Activated T-cell treated with anti-CD3 and anti-CD28 coated beads, Interleukin-2, amount 50 U/mL, for 24 hours (primary cell): ENCODE results near the gene EMD.
A peak's percentile ranks its signal among the peaks of the same experiment; 100 is the strongest.

Source experiments
- DNase-seq: peaks from one replicate; pipeline ENCODE4 v3.0.0-alpha.2; 2020
- H3K27ac Mint-ChIP-seq: 2 replicates; pipeline ENCODE4 v1.8.0; 2020; ENCODE audit warnings: mild to moderate bottlenecking, mixed read lengths
- H3K27me3 Mint-ChIP-seq: 2 replicates; pipeline ENCODE4 v1.8.0; 2020; ENCODE audit warnings: mixed read lengths
- H3K36me3 Mint-ChIP-seq: 2 replicates; pipeline ENCODE4 v1.8.0; 2020; ENCODE audit warnings: low read depth, mixed read lengths
- H3K4me1 Mint-ChIP-seq: 2 replicates; pipeline ENCODE4 v1.8.0; 2020; ENCODE audit warnings: low read depth, mixed read lengths
- H3K4me3 Mint-ChIP-seq: 2 replicates; pipeline ENCODE4 v1.8.0; 2020; ENCODE audit warnings: mild to moderate bottlenecking, moderate library complexity, mixed read lengths
- H3K9me3 Mint-ChIP-seq: 2 replicates; pipeline ENCODE4 v1.8.0; 2020; ENCODE audit warnings: mixed read lengths

Gene EMD

GRCh38 chrX:154351183-154352011 lies 27.7 kb upstream of the EMD start:
- peaks cover 70% of the 10 kb centered on the region for H3K4me1 Mint-ChIP-seq
- H3K4me3 Mint-ChIP-seq = no peak overlapping the region
- H3K36me3 Mint-ChIP-seq = peaks cover 79% of the 10 kb centered on the region
- H3K9me3 Mint-ChIP-seq = no peaks in the 10 kb centered on the region
- DNase-seq = peak; percentile 46
- peak overlapping the region; percentile 79 for H3K27ac Mint-ChIP-seq
- H3K27me3 Mint-ChIP-seq = no peaks in the 10 kb centered on the region

- Mint-ChIP-seq H3K4me3 (no peak overlapping the region), H3K36me3 (peaks cover 85% of the 10 kb centered on the region), H3K27ac (peak overlapping the region; percentile 79), H3K27me3 (no peaks in the 10 kb centered on the region), H3K9me3 (no peaks in the 10 kb centered on the region), H3K4me1 (peaks cover 71% of the 10 kb centered on the region)
- DNase-seq = no peak
These were observed 27.1 kb upstream of the EMD start for GRCh38 chrX:154352012-154352401.

- H3K4me1 Mint-ChIP-seq = peaks cover 69% of the 10 kb centered on the region
- no peak overlapping the region for H3K4me3 Mint-ChIP-seq
These were observed 26.6 kb upstream of the EMD start for GRCh38 chrX:154352466-154352865.

GRCh38 chrX:154353172-154353843 lies 25.8 kb upstream of the EMD start:
- no peak for DNase-seq
- Mint-ChIP-seq H3K9me3 (no peaks in the 10 kb centered on the region), H3K4me1 (peaks cover 71% of the 10 kb centered on the region), H3K27me3 (no peaks in the 10 kb centered on the region), H3K4me3 (no peak overlapping the region), H3K36me3 (peaks cover 94% of the 10 kb centered on the region), H3K27ac (no peak overlapping the region)

More at GRCh38 chrX:154352466-154352865, 26.6 kb upstream of the EMD start:
- Mint-ChIP-seq H3K36me3 (peaks cover 89% of the 10 kb centered on the region), H3K9me3 (no peaks in the 10 kb centered on the region), H3K27ac (no peak overlapping the region), H3K27me3 (no peaks in the 10 kb centered on the region)
- DNase-seq = no peak

DNA sequence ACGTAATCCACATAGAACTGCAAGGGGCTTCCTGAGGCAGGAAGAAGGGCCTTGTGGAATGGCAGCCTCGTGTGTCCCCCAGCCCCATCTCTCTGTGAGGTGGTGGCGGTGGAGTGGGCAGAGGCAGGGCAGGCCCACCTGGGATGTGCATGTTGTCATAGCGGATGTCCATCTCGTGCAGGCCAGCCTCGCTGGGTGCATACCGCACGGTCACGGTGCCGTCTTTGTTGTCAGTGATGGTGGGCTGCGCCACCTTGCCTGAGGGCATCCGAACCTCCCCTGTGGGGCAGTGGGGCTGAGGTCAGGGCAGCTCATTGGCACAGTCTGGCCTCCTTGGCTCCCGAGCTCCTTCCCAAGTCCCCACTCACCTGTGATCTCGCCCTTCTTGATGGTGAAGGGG lies 25.1 kb upstream of the EMD start:
- Mint-ChIP-seq H3K36me3 (peaks cover 95% of the 10 kb centered on the region), H3K9me3 (no peaks in the 10 kb centered on the region), H3K27me3 (no peaks in the 10 kb centered on the region)

DNA sequence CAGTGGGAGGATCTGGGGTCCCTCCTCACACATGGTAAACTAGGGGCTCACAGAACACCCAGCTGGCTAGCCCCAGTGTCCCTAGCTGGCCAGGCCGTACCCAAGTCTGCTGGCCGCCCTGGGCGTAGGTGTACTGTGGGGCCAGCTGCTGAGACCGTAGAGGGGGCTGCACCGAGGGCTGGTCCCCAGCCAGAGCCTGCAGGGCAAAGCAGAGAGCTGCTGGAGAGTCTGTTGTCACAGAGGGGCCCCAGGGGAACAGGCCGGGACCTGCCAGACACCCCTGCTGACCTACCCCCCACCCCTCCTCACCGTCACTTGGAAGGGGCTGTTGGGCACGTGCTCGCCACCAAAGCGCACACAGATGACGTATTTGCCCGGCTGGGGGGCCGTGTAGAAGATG lies 24.6 kb upstream of the EMD start:
- Mint-ChIP-seq H3K4me1 (peaks cover 72% of the 10 kb centered on the region), H3K36me3 (peaks cover 92% of the 10 kb centered on the region), H3K27me3 (no peaks in the 10 kb centered on the region), H3K27ac (no peak overlapping the region), H3K9me3 (no peaks in the 10 kb centered on the region), H3K4me3 (no peak overlapping the region)
- DNase-seq = no peak

More for the DNA sequence above, 25.1 kb upstream of the EMD start:
- peaks cover 74% of the 10 kb centered on the region for H3K4me1 Mint-ChIP-seq
- H3K27ac Mint-ChIP-seq = no peak overlapping the region
- H3K4me3 Mint-ChIP-seq = no peak overlapping the region
- DNase-seq = no peak

DNA sequence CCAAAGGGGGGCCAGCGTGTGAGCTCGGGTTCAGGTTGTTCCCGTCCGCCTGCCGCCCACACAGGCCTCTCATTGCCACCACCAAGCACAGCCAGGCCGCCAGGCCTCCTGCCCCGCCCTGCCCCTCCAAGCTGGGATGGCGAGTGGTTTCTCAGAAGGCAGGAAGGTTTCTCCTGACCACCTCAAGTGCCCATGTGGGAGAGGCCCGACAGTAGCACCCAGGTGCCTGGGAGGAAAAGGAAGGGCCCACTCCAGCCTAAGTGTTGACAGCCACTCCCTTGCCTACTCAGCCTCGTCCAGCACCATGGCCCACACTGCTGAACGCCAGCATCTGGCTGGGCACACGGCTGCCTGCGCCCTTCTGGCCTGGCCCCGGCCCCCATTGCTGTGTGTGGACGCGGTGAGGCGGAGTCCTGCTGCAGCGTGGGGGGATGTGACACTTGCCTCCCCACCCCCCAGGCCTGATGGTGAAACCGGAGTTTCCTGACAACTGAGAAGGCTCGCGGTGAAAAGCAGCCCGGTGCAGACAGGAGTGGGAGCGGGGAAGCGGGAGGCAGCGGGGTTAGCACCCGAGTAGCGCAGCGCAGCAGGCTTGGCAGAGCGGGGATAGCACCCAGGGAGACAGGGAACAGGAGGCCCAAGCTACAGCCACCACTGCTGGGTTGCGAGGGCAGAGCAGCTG lies 23.9 kb upstream of the EMD start:
- Mint-ChIP-seq H3K27me3 (no peaks in the 10 kb centered on the region), H3K4me3 (no peak overlapping the region), H3K9me3 (no peaks in the 10 kb centered on the region), H3K27ac (peak overlapping the region; percentile 40), H3K36me3 (peaks cover 92% of the 10 kb centered on the region), H3K4me1 (peaks cover 65% of the 10 kb centered on the region)
- no peak for DNase-seq

GRCh38 chrX:154355776-154356140 lies 23.3 kb upstream of the EMD start:
- H3K9me3 Mint-ChIP-seq = no peaks in the 10 kb centered on the region
- peaks cover 90% of the 10 kb centered on the region for H3K36me3 Mint-ChIP-seq
- no peak for DNase-seq
- H3K27me3 Mint-ChIP-seq = no peaks in the 10 kb centered on the region
- no peak overlapping the region for H3K27ac Mint-ChIP-seq
- H3K4me1 Mint-ChIP-seq = peaks cover 62% of the 10 kb centered on the region
- H3K4me3 Mint-ChIP-seq = no peak overlapping the region

GRCh38 chrX:154356596-154356995 lies 22.5 kb upstream of the EMD start:
- H3K27me3 Mint-ChIP-seq = no peaks in the 10 kb centered on the region
- peak overlapping the region; percentile 71 for H3K27ac Mint-ChIP-seq
- H3K4me1 Mint-ChIP-seq = peaks cover 60% of the 10 kb centered on the region

GRCh38 chrX:154357205-154357604 lies 21.9 kb upstream of the EMD start:
- Mint-ChIP-seq H3K4me1 (peaks cover 53% of the 10 kb centered on the region), H3K36me3 (peaks cover 89% of the 10 kb centered on the region), H3K27ac (peak overlapping the region; percentile 68), H3K4me3 (no peak overlapping the region), H3K9me3 (no peaks in the 10 kb centered on the region), H3K27me3 (no peaks in the 10 kb centered on the region)
- DNase-seq = no peak

More at GRCh38 chrX:154356596-154356995, 22.5 kb upstream of the EMD start:
- Mint-ChIP-seq H3K4me3 (no peak overlapping the region), H3K36me3 (peaks cover 89% of the 10 kb centered on the region), H3K9me3 (no peaks in the 10 kb centered on the region)
- no peak for DNase-seq

DNA sequence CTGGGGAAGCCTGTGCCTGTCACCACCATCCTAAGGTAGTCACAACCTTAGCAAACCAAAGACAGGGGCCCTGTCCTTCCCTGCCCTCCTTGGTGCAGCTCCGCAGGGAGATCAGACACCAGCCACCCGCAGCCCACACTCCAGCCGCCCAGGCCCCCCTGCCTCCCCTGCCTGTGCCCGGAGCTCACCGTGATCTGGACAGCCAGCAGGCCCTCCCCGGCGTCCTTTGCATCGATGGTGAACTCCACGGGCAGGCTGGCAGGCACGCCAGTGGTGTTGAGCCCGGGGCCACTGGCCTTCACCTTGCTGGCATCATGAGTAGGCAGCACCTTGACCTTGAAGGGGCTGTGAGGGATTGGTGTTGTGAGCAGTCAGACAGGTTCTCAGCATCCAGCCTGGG lies 21.1 kb upstream of the EMD start:
- Mint-ChIP-seq H3K4me3 (no peak overlapping the region), H3K27ac (no peak overlapping the region), H3K4me1 (peaks cover 51% of the 10 kb centered on the region), H3K27me3 (no peaks in the 10 kb centered on the region), H3K9me3 (no peaks in the 10 kb centered on the region), H3K36me3 (peaks cover 88% of the 10 kb centered on the region)
- DNase-seq = no peak

- no peaks in the 10 kb centered on the region for H3K9me3 Mint-ChIP-seq
- no peaks in the 10 kb centered on the region for H3K27me3 Mint-ChIP-seq
- no peak for DNase-seq
- peaks cover 85% of the 10 kb centered on the region for H3K36me3 Mint-ChIP-seq
- H3K4me1 Mint-ChIP-seq = peaks cover 44% of the 10 kb centered on the region
- peak overlapping the region; percentile 35 for H3K27ac Mint-ChIP-seq
- no peak overlapping the region for H3K4me3 Mint-ChIP-seq
These were observed 20.3 kb upstream of the EMD start for GRCh38 chrX:154358829-154359228.

GRCh38 chrX:154359362-154360154 lies 19.5 kb upstream of the EMD start:
- Mint-ChIP-seq H3K4me1 (peaks cover 39% of the 10 kb centered on the region), H3K27ac (no peak overlapping the region), H3K9me3 (no peaks in the 10 kb centered on the region), H3K4me3 (no peak overlapping the region), H3K36me3 (peaks cover 85% of the 10 kb centered on the region), H3K27me3 (no peaks in the 10 kb centered on the region)
- DNase-seq = no peak

DNA sequence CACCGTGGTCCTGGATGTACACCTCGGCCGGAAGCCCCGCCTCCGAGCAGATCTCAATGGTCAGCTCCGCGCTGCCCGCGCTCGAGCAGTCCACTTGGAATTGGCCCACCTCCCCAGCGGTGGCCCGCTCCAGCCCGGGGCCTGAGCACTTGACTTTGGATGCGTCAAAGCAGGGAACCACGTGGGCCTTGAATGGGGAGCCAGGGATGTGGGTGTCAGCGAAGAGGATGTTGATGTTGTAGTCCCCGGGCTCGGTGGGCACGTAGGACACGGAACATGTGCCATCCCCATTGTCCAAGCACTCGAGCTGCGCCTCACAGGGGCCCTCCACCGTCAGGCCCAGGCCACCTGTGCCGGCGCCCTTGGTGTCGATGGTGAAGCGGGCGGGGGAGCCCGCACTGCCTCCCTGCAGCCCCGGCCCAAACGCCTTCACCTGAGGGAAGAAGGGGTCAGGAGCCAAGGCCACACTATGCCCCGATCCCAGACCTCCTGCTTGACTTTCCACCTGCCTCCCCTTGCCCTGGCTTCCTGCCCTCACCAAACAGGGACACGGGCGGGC lies 18.9 kb upstream of the EMD start:
- H3K4me3 Mint-ChIP-seq = no peak overlapping the region
- peaks cover 40% of the 10 kb centered on the region for H3K4me1 Mint-ChIP-seq
- no peak for DNase-seq
- no peaks in the 10 kb centered on the region for H3K9me3 Mint-ChIP-seq
- no peak overlapping the region for H3K27ac Mint-ChIP-seq
- H3K36me3 Mint-ChIP-seq = peaks cover 87% of the 10 kb centered on the region
- H3K27me3 Mint-ChIP-seq = no peaks in the 10 kb centered on the region
